Esophagus muscularis mucosa (tissue), 3 donors: Measurements from ENCODE around the gene NOX5.

ENCODE experiments used
- POLR2A ChIP-seq: fragments of 450-650 bp; IDR thresholded peaks from one replicate; pipeline ENCODE4 v1.6.1; 2017; ENCODE audit warnings: antibody characterized with exemption, moderate library complexity, mild to moderate bottlenecking, low read depth
- TF ChIP-seq, protein P1 (sequence below), 3 experiments: fragments of 200-600 bp in 2 of 3; fragments of 450-650 bp in 1 of 3; sonication (generic) in 2 of 3; IDR thresholded peaks; one replicate each; pipeline ENCODE4 v1.5.1; 2017 to 2019; ENCODE audit warnings: antibody characterized with exemption in 3 of 3, mild to moderate bottlenecking in 2 of 3, moderate library complexity in 1 of 3

DNA sequence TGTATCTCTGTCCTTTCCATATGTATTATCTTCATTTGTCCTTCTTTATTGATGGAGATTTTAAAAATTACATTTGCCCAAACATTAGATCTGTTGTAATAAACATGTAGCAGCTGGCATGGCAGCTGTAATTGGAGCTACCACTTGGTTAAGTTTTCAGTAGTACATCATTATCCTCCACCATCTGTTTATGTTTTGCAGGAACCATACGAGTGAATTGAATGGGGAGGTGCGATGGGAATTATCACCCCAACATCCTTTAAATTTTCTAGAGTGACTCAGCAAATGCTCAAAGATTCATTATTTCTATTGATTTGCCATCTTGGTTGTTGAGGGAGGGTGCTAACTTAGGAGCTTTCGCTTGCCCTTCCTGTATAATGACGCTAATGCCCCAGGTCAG is 32.6 kb upstream of the NOX5 start:
- TF ChIP-seq POLR2A: no peak
- TF ChIP-seq, protein P1, sequence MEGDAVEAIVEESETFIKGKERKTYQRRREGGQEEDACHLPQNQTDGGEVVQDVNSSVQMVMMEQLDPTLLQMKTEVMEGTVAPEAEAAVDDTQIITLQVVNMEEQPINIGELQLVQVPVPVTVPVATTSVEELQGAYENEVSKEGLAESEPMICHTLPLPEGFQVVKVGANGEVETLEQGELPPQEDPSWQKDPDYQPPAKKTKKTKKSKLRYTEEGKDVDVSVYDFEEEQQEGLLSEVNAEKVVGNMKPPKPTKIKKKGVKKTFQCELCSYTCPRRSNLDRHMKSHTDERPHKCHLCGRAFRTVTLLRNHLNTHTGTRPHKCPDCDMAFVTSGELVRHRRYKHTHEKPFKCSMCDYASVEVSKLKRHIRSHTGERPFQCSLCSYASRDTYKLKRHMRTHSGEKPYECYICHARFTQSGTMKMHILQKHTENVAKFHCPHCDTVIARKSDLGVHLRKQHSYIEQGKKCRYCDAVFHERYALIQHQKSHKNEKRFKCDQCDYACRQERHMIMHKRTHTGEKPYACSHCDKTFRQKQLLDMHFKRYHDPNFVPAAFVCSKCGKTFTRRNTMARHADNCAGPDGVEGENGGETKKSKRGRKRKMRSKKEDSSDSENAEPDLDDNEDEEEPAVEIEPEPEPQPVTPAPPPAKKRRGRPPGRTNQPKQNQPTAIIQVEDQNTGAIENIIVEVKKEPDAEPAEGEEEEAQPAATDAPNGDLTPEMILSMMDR (IDR thresholded peaks at IDR 0.05): no peak
